Osteoblast (primary cell): ENCODE results near the gene PACSIN2. TPM values are rescaled to one million over a fixed set of nuclear protein-coding genes. Genes with fewer than 3 reads are reported as not detected.

Experiments
- DNase-seq: peaks from one replicate; pipeline ENCODE4 v3.0.0; 2011; ENCODE audit warnings: low spot score, mixed read lengths; ENCODE audit not compliant: insufficient read length; ENCODE audit errors: missing footprints
- H2AFZ ChIP-seq: 2 replicates; pipeline ENCODE4 v1.6.0; 2011; ENCODE audit warnings: mild to moderate bottlenecking, low read length
- H3K27ac ChIP-seq: 2 replicates; pipeline ENCODE4 v1.5.1; 2011; ENCODE audit warnings: mild to moderate bottlenecking, low read depth, low read length, moderate library complexity
- H3K27me3 ChIP-seq: 2 replicates; pipeline ENCODE4 v1.6.0; 2012; ENCODE audit warnings: mild to moderate bottlenecking, control low read depth, inconsistent platforms, low read length, moderate library complexity; ENCODE audit not compliant: insufficient read depth
- H3K36me3 ChIP-seq: 2 replicates; pipeline ENCODE4 v1.5.1; 2011; ENCODE audit warnings: mild to moderate bottlenecking, low read length, control low read depth, moderate library complexity; ENCODE audit not compliant: insufficient read depth
- H3K4me1 ChIP-seq: 2 replicates; pipeline ENCODE4 v1.5.1; 2011; ENCODE audit warnings: mild to moderate bottlenecking, low read length, control low read depth, moderate library complexity; ENCODE audit not compliant: insufficient read depth
- H3K4me2 ChIP-seq: 2 replicates; pipeline ENCODE4 v1.6.0; 2011; ENCODE audit warnings: mild to moderate bottlenecking, low read length; ENCODE audit not compliant: insufficient read depth
- H3K4me3 ChIP-seq: fragments of 200-600 bp; sonication (generic); 3 replicates; pipeline ENCODE4 v1.5.1; 2012; ENCODE audit warnings: mild to moderate bottlenecking, low read length, inconsistent platforms; ENCODE audit not compliant: insufficient read depth
- H3K79me2 ChIP-seq: 2 replicates; pipeline ENCODE4 v1.6.0; 2012; ENCODE audit warnings: mild to moderate bottlenecking, low read length, control low read depth, inconsistent platforms; ENCODE audit not compliant: insufficient read depth
- H3K9me3 ChIP-seq: 2 replicates; pipeline ENCODE4 v1.5.1; 2011; ENCODE audit warnings: low read depth, low read length, control low read depth
- H4K20me1 ChIP-seq: 2 replicates; pipeline ENCODE4 v1.6.0; 2012; ENCODE audit warnings: mild to moderate bottlenecking, low read length, control low read depth; ENCODE audit not compliant: insufficient read depth
- CTCF ChIP-seq: IDR thresholded peaks from 2 replicates; pipeline ENCODE4 v1.5.1; 2011; ENCODE audit warnings: mild to moderate bottlenecking, low read depth, low read length, moderate library complexity; ENCODE audit errors: extremely low read depth
- total RNA-seq: library from RNA; depleted of rRNA; stranded (reverse); fragments of >200 nt; gene quantifications from 2 replicates; pipeline ENCODE4 v1.2.3, GENCODE V29; 2012

PACSIN2 gene
- total RNA-seq, 1 donor, result 38.0 TPM

GRCh38 chr22:43039800-43040199 lies 24.9 kb upstream of the PACSIN2 start:
- H3K9me3 ChIP-seq, result no peaks in the 10 kb centered on the region
- H3K27me3 ChIP-seq, result no peaks in the 10 kb centered on the region
- no peak for TF ChIP-seq CTCF
- H3K4me3 ChIP-seq, result no peak overlapping the region
- H3K36me3 ChIP-seq, result no peaks in the 10 kb centered on the region
- no peaks in the 10 kb centered on the region for H3K79me2 ChIP-seq
- DNase-seq, result peak; percentile 34
- no peak overlapping the region for H2AFZ ChIP-seq
- no peaks in the 10 kb centered on the region for H4K20me1 ChIP-seq
- peaks cover 13% of the 10 kb centered on the region for H3K4me1 ChIP-seq
- no peak overlapping the region for H3K27ac ChIP-seq
- no peak overlapping the region for H3K4me2 ChIP-seq

GRCh38 chr22:43038325-43038724 lies 23.4 kb upstream of the PACSIN2 start:
- TF ChIP-seq CTCF, result no peak
- H3K4me2 ChIP-seq, result no peak overlapping the region
- H2AFZ ChIP-seq, result no peak overlapping the region
- no peaks in the 10 kb centered on the region for H3K27me3 ChIP-seq
- no peak overlapping the region for H3K4me3 ChIP-seq
- H3K9me3 ChIP-seq, result no peaks in the 10 kb centered on the region
- H3K27ac ChIP-seq, result no peak overlapping the region
- H3K4me1 ChIP-seq, result peaks cover 13% of the 10 kb centered on the region
- peak; percentile 39 for DNase-seq
- H4K20me1 ChIP-seq, result no peaks in the 10 kb centered on the region
- no peaks in the 10 kb centered on the region for H3K36me3 ChIP-seq
- H3K79me2 ChIP-seq, result no peaks in the 10 kb centered on the region

- Histone ChIP-seq H3K36me3 (no peaks in the 10 kb centered on the region), H3K27me3 (no peaks in the 10 kb centered on the region), H3K79me2 (no peaks in the 10 kb centered on the region), H3K4me2 (peak overlapping the region; percentile 56), H4K20me1 (no peaks in the 10 kb centered on the region), H3K27ac (peak overlapping the region; percentile 65), H3K4me3 (no peak overlapping the region), H3K4me1 (peaks cover 9% of the 10 kb centered on the region), H3K9me3 (no peaks in the 10 kb centered on the region), H2AFZ (no peak overlapping the region)
- peak; percentile 90 for DNase-seq
- TF ChIP-seq CTCF, result no peak
Measured at GRCh38 chr22:43036282-43036829, 21.4 kb upstream of the PACSIN2 start.

GRCh38 chr22:43035250-43035649 lies 20.3 kb upstream of the PACSIN2 start:
- Histone ChIP-seq H2AFZ (no peak overlapping the region), H3K4me2 (no peak overlapping the region), H3K4me1 (peaks cover 9% of the 10 kb centered on the region), H3K4me3 (no peak overlapping the region), H3K36me3 (no peaks in the 10 kb centered on the region), H3K27ac (no peak overlapping the region), H4K20me1 (no peaks in the 10 kb centered on the region), H3K27me3 (no peaks in the 10 kb centered on the region), H3K9me3 (no peaks in the 10 kb centered on the region), H3K79me2 (no peaks in the 10 kb centered on the region)
- DNase-seq, result no peak
- no peak for TF ChIP-seq CTCF
